Measurements from ENCODE around the gene ZNF74.

- no peak for TF ChIP-seq MAX (IDR thresholded peaks at IDR 0.05; ENCODE audit: low read depth, low read length)
- TF ChIP-seq CBFB (IDR thresholded peaks at IDR 0.05; ENCODE audit: low read depth): no peak
- TF ChIP-seq, protein P1, sequence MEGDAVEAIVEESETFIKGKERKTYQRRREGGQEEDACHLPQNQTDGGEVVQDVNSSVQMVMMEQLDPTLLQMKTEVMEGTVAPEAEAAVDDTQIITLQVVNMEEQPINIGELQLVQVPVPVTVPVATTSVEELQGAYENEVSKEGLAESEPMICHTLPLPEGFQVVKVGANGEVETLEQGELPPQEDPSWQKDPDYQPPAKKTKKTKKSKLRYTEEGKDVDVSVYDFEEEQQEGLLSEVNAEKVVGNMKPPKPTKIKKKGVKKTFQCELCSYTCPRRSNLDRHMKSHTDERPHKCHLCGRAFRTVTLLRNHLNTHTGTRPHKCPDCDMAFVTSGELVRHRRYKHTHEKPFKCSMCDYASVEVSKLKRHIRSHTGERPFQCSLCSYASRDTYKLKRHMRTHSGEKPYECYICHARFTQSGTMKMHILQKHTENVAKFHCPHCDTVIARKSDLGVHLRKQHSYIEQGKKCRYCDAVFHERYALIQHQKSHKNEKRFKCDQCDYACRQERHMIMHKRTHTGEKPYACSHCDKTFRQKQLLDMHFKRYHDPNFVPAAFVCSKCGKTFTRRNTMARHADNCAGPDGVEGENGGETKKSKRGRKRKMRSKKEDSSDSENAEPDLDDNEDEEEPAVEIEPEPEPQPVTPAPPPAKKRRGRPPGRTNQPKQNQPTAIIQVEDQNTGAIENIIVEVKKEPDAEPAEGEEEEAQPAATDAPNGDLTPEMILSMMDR (IDR thresholded peaks at IDR 0.05 in 2 of 3, conservative IDR thresholded peaks at IDR 0.05 in 1 of 3; ENCODE audit: control insufficient read depth in 2 of 3, extremely low read depth in 1 of 3, insufficient read depth in 1 of 3, low read depth in 3 of 3, low read length in 3 of 3): no peak
- TF ChIP-seq IKZF2 (IDR thresholded peaks at IDR 0.05): no peak
- no peak for TF ChIP-seq HDAC2 (IDR thresholded peaks at IDR 0.05)
These were observed 20.1 kb downstream of the ZNF74 start for GRCh38 chr22:20414059-20414440.
